ENCODE measurements around the gene TH.
"Not testable (repeated sequence)": the region's sequence is repeated elsewhere in the genome, so short reads cannot be mapped to it uniquely, and the experiment has no call there.

Gene TH

GRCh38 chr11:2178055-2178773 is 6.6 kb upstream of the TH start:
- not testable (repeated sequence) for DNase-seq (ENCODE audit: low read depth in 2 of 2)

GRCh38 chr11:2177076-2177475 is 5.5 kb upstream of the TH start:
- no peak for DNase-seq (ENCODE audit: low read depth in 2 of 2)

GRCh38 chr11:2176389-2176900 is 4.8 kb upstream of the TH start:
- no peak for DNase-seq (ENCODE audit: low read depth in 2 of 2)

- no peak for DNase-seq (ENCODE audit: low read depth in 2 of 2)
Measured at GRCh38 chr11:2175659-2176058, 4.0 kb upstream of the TH start.

GRCh38 chr11:2174361-2174760 is 2.7 kb upstream of the TH start:
- no peak for DNase-seq (ENCODE audit: low read depth in 2 of 2)

- no peak for DNase-seq (ENCODE audit: low read depth in 2 of 2)
Measured at GRCh38 chr11:2173761-2174160, 2.1 kb upstream of the TH start.

- DNase-seq (ENCODE audit: low read depth in 2 of 2): no peak
Measured at GRCh38 chr11:2173150-2173693, 1.6 kb upstream of the TH start.

GRCh38 chr11:2172676-2173075 is 1.1 kb upstream of the TH start:
- no peak for DNase-seq (ENCODE audit: low read depth in 2 of 2)

GRCh38 chr11:2169626-2170570 is 1.7 kb downstream of the TH start:
- no peak for DNase-seq (ENCODE audit: low read depth in 2 of 2)

GRCh38 chr11:2169005-2169378 is 2.6 kb downstream of the TH start:
- no peak for DNase-seq (ENCODE audit: low read depth in 2 of 2)

- DNase-seq (ENCODE audit: low read depth in 2 of 2): no peak
Measured at GRCh38 chr11:2168286-2169004, 3.2 kb downstream of the TH start.

GRCh38 chr11:2167141-2168045 is 4.2 kb downstream of the TH start:
- no peak for DNase-seq (ENCODE audit: low read depth in 2 of 2)

- peak; percentile 19 to 50 for DNase-seq (ENCODE audit: low read depth in 2 of 2)
Measured at GRCh38 chr11:2166091-2166851, 5.3 kb downstream of the TH start.

- no peak for DNase-seq (ENCODE audit: low read depth in 2 of 2)
Measured at GRCh38 chr11:2165571-2165970, 6.0 kb downstream of the TH start.

- no peak for DNase-seq (ENCODE audit: low read depth in 2 of 2)
Measured at GRCh38 chr11:2164861-2165555, 6.6 kb downstream of the TH start.

- no peak for DNase-seq (ENCODE audit: low read depth in 2 of 2)
Measured at GRCh38 chr11:2164081-2164480, 7.5 kb downstream of the TH start.

GRCh38 chr11:2163428-2163978 is 8.1 kb downstream of the TH start:
- DNase-seq (ENCODE audit: low read depth in 2 of 2): no peak

GRCh38 chr11:2160736-2161259 is 10.8 kb downstream of the TH start, which contains the start of gene INS:
Gene INS, minus strand, starts transcription at chr11:2161209. Its CDS starts 238 bp downstream, at chr11:2160971.
- DNase-seq (ENCODE audit: low read depth in 2 of 2): no peak

Measured in stimulated activated CD4-positive, alpha-beta T cell treated with anti-CD3 and anti-CD28 coated beads, Interleukin-4, amount 100 ng/mL, for 48 hours (primary cell).